Fibroblast of mammary gland (primary cell): ENCODE measurements around the gene CACNA1C.

Source experiments
- DNase-seq: peaks from one replicate; pipeline ENCODE4 v3.0.0-alpha.2; 2010; ENCODE audit warnings: low read depth
- H3K4me3 ChIP-seq: 2 replicates; pipeline ENCODE4 v1.5.1; 2011; ENCODE audit warnings: low read depth, mild to moderate bottlenecking, low read length, moderate library complexity; ENCODE audit not compliant: control insufficient read depth
- TF ChIP-seq, protein P1 (sequence below): conservative IDR thresholded peaks from 2 replicates; pipeline ENCODE4 v1.5.1; 2011; ENCODE audit warnings: low read depth, low read length, inconsistent platforms; ENCODE audit not compliant: control insufficient read depth, insufficient read depth

CACNA1C gene

DNA sequence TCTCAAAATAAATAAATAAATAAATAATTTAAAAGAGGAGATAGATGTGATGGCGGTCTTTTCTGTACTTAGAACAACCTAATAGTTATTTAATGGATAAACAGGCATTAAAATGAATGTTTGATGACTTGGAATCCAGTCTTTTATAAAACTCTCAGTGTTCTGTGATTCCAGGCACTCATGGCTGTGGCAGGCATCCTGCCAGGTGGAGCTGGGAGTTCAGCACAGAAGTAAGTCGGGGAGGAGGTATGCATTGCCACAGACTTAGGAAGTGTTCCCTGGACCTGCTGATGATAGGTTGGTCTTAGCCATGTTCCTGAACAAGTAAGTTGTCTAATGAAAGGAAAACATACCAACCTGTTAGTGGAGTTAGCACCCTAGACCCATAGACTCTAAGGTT, 126.3 kb downstream of the CACNA1C start:
- TF ChIP-seq, protein P1, sequence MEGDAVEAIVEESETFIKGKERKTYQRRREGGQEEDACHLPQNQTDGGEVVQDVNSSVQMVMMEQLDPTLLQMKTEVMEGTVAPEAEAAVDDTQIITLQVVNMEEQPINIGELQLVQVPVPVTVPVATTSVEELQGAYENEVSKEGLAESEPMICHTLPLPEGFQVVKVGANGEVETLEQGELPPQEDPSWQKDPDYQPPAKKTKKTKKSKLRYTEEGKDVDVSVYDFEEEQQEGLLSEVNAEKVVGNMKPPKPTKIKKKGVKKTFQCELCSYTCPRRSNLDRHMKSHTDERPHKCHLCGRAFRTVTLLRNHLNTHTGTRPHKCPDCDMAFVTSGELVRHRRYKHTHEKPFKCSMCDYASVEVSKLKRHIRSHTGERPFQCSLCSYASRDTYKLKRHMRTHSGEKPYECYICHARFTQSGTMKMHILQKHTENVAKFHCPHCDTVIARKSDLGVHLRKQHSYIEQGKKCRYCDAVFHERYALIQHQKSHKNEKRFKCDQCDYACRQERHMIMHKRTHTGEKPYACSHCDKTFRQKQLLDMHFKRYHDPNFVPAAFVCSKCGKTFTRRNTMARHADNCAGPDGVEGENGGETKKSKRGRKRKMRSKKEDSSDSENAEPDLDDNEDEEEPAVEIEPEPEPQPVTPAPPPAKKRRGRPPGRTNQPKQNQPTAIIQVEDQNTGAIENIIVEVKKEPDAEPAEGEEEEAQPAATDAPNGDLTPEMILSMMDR: no peak
- peak; percentile 22 for DNase-seq

DNA sequence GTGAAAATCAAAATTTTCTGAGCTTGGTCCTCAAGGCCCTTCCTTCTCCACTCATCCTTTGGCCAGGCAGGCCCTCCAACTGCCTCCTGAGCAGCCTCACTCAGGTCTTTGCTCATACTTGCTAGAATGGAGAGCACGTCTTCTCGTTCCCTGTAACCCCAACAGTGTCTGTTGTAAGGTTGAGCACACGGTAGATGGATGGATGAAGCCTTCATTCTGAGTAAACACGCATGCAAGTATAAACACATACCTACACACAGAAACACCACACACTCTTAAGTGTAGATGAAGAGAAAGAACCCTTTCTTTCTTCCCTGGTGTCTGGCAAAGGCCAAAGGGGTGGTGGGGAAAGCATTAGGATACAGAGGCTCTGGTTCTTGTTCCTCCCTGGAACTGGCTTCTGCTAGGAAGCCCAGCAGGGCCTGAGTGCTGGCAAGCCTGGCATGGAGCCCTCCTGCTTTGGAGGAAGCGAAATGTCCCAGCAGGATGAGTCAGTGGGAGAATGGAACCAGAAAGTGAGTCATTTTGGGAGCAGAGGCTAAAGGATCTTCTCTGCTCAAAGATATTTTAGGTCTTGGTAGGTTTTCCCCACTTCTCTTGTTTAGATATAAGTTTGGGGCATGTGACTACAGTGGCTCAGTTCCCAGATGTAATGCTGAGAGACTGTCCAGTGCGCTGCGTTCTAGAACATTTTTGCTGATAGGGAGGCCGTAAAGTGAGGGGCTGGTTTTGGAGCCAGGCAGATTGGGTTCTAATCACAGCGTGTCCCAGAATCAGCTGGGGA, 127.4 kb downstream of the CACNA1C start:
- DNase-seq: peak; percentile 99
- TF ChIP-seq, protein P1: no peak
- H3K4me3 ChIP-seq: no peak overlapping the region

More for the DNA sequence above, 126.3 kb downstream of the CACNA1C start:
- no peak overlapping the region for H3K4me3 ChIP-seq

- DNase-seq: no peak
- TF ChIP-seq, protein P1: no peak
- H3K4me3 ChIP-seq: no peak overlapping the region
Observed at GRCh38 chr12:2180737-2181082, 127.9 kb downstream of the CACNA1C start.

DNA sequence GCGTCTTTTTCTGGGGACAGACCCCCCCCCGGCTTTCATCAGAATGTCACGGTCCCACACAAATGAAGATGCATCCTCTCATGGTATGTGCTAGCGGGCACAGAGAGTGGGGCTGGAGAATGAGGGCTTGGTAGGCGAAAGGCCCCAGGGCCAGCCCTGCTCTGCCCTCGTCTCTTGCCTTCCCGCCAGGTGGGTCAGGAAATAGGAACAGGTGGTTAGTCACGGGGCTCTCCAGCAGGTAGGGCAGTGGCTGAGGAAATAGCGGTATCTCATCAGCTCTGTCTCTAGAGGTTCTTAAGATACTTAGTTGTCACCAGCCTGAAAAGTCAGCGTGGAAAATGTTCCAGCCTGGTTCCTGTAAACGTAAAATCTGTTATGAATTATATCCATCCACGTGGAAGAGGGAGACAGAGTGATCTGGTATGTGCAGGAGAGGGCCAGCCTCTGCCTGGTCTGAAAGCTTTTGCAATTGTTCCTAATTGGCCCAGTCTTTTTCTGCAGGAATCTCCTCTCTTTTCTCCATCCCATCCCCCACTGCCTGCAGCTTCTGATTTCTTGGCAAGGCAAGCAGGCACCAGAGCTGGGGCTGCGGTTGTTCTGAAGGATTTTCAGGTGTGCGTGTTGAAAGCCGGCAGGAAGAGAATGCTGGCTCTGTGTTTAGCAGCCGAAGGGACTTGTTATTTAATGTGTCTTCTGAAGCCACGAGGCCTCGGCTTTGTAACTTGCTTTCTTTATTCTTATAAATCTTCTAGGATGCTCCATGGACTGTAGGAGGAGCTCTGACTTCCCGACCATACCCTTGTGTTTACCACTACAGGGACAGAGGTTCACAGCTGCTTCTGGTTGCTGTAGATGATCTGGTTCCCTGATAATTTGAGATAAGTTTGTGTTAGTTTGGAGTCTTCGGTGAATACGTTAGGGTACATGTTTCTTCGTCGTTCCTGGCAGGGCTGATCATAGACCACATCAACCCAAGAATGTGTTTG, 131.1 kb downstream of the CACNA1C start:
- TF ChIP-seq, protein P1: peak; percentile 49
- DNase-seq: peak; percentile 86
- no peak overlapping the region for H3K4me3 ChIP-seq

DNA sequence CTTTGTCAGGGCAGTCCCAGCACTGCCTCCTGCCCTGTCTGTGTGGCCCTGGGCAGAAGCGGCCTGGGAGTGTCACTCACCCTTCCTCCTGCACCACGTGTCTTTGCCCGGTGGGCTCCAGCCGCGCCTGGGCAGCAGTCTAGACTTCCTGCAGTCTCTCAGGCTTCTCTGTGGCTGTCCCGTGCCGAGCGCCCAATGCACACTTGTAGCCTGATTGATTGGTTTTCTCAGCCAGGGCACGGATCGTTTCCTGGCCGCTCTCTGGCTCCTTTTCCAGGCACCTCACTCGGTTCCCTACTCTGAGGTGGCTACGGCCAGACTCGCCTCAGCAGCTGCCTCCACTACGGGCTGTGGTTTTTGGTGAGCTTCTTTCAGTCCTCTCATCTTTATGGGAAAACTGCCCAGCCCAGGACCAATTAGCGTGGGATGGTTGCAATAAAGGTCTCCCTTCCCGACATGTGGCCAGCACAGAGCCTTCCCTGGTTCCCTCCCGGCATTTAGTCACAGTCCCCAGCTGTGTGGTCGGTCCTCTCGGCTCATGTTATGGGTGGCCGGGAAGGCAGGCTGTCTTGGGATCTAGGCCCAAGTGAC, 133.1 kb downstream of the CACNA1C start:
- no peak overlapping the region for H3K4me3 ChIP-seq
- DNase-seq: peak; percentile 66
- TF ChIP-seq, protein P1: no peak

GRCh38 chr12:2187195-2187945, 134.6 kb downstream of the CACNA1C start:
- TF ChIP-seq, protein P1: no peak

More at GRCh38 chr12:2187195-2187945, 134.6 kb downstream of the CACNA1C start:
- H3K4me3 ChIP-seq: no peak overlapping the region
- no peak for DNase-seq
